ENCODE measurements around the gene PCDHGB3. TPM values are rescaled to one million over a fixed set of nuclear protein-coding genes. Genes with fewer than 3 reads are reported as not detected.

Gene PCDHGB3
- total and polyA plus RNA-seq, 10 of the 15 experiments (the other 5 are each of a cell fraction or from before 2014, with no cell fraction given): 0.12 to 0.50 (median 0.20) TPM; not detected in 4

DNA sequence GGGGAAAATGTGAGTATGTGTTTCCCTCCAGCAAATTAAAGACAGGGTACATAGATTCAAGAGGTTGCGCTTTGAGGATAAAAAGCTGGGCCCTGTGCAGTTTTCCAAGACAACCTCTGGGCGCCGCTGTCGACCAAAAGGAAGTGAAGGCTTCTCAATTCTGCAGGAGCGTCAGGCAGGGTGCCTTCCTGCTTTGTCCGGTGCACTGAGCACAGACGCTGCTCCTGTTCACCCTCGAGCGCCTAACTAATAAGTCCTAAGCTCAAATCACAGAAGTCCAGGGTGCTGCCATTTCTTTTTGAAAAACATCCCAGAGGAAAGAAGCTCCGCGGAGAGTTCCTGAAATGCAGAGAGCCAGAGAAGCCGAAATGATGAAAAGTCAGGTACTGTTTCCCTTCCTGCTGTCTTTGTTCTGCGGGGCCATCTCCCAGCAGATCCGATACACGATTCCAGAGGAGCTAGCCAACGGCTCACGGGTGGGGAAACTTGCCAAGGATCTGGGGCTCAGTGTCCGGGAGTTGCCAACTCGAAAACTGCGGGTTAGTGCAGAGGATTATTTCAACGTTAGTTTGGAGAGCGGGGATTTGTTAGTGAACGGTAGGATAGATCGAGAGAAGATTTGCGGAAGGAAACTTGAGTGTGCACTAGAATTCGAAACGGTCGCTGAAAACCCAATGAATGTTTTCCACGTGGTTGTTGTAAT, 20.0 kb upstream of the PCDHGB3 start, which contains the start of gene PCDHGB1:
PCDHGB1 (plus strand) TSS at position 183 of the 703 bp plus-strand sequence; CDS start at position 345, 162 bp downstream.
- Histone ChIP-seq H2AFZ (ENCODE audit: control insufficient read depth, low read depth, low read length) (no peak within 1 kb of the TSS; the same call in 1 of the 2 replicates), H3K4me2 (ENCODE audit: control insufficient read depth, insufficient read depth) (no peak within 1 kb of the TSS), H3K79me2 (ENCODE audit: control insufficient read depth, insufficient read depth, low read length) (no peaks in the 10 kb centered on the region), H3K4me3 (no peak within 1 kb of the TSS), H3K27me3 (replicated peaks in 1 of 2; ENCODE audit: control insufficient read depth in 2 of 2, insufficient read depth in 2 of 2, low read length in 1 of 2) (no peaks in the 10 kb centered on the region), H3K9me3 (replicated peaks; ENCODE audit: control insufficient read depth, insufficient read depth, low read length) (peaks cover 2% of the 10 kb centered on the region; the same call in 2 of the 3 replicates), H3K9ac (ENCODE audit: control insufficient read depth, insufficient read depth, low read length) (no peak within 1 kb of the TSS), H3K36me3 (ENCODE audit: control insufficient read depth in 2 of 2, insufficient read depth in 2 of 2, low read length in 1 of 2) (no peaks in the 10 kb centered on the region), H3K27ac (ENCODE audit: control insufficient read depth, insufficient read depth) (no peak within 1 kb of the TSS), H3K4me1 (ENCODE audit: control insufficient read depth, insufficient read depth, low read length) (no peaks in the 10 kb centered on the region), H4K20me1 (ENCODE audit: control insufficient read depth, insufficient read depth) (no peaks in the 10 kb centered on the region)
- no peak for DNase-seq (ENCODE audit: low read depth, low spot score)
- FAIRE-seq: no peak
- SMC1A ChIA-PET (ENCODE audit: uncharacterized antibody, unreplicated experiment): no interaction called here
- intact Hi-C loops (cut with micrococcal nuclease; ENCODE audit: unreplicated experiment) (no loop called here), in situ Hi-C loops (cut with MboI) (no loop called here)
- no TSS peak for BruUV-seq (replicated peaks)
- RAD21 ChIA-PET (ENCODE audit: unreplicated experiment): no interaction called here
- ATAC-seq: peak; percentile 48; the same call in 2 of the 3 replicates
- WGBS (ENCODE audit: insufficient coverage, insufficient replicate concordance, low lambda C conversion rate, missing lambda C conversion rate): 42% methylated on average over 29 of the region's 29 CpGs
- POLR2A ChIA-PET: no interaction called here
- TF ChIP-seq GABPA (IDR thresholded peaks at IDR 0.05; ENCODE audit: low read depth) (0 out of 2 replicates have a peak, but pooled peaks have one; percentile 7), CTCF (IDR thresholded peaks at IDR 0.05 in 2 of 3, conservative IDR thresholded peaks at IDR 0.05 in 1 of 3; ENCODE audit: control insufficient read depth in 2 of 3, extremely low read depth in 1 of 3, insufficient read depth in 1 of 3, low read depth in 3 of 3, low read length in 3 of 3) (peak; percentile 21 to 49 (median 30); a peak in 3 of 6 replicates), RAD21 (IDR thresholded peaks at IDR 0.05; ENCODE audit: insufficient read depth, low read depth, low read length) (peak; percentile 36; the same call in 1 of the 2 replicates), ETV6 (conservative IDR thresholded peaks at IDR 0.05 in 1 of 2, IDR thresholded peaks at IDR 0.05 in 1 of 2; ENCODE audit: borderline replicate concordance in 1 of 2, low read depth in 1 of 2) (no peak)
- CTCF ChIA-PET: interaction anchor here (1.1 to 1.6 kb wide), 3 partner anchors 39 to 214 kb away, joined by 3 to 6 read pairs (median 5); partner anchors contain the start of gene PCDHGA10
